Measurements from ENCODE around the gene GLYATL1B. TPM values are rescaled to one million over a fixed set of nuclear protein-coding genes. Genes with fewer than 3 reads are reported as not detected.
A peak's percentile ranks its signal among the peaks of the same experiment; 100 is the strongest.

The GLYATL1B gene
- total and polyA plus RNA-seq, 2 donors from 2014 or later = not detected

DNA sequence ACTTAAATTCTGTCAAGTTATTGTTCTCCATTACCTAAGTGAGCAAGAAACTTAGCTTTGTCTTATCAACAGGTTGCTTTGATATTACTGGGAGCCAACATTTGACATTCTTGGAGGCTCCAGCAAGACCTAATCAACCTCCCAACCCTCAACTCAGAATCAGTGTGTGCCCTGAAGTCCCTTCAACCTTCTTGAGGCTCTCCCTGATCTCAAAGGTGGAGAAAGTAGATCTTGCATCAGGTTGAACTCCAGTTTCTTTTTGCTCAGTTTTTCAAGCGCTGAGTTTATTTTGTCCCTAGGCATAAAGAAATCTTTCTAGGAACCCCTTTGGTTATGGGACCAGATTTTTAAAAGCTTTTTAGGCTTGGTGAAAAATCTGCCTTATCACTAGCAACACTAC is 58.0 kb downstream of the GLYATL1B start:
- peak in 1 of 5 donors; percentile 5 for DNase-seq
- peak overlapping the region; percentile 14 to 63 (median 63) for H3K9ac ChIP-seq (ENCODE audit: low read length in 3 of 3)
- peaks cover 0 to 6% (median 0%) of the 10 kb centered on the region in 3 donors for H3K36me3 ChIP-seq (ENCODE audit: control insufficient read depth in 2 of 3, insufficient read depth in 3 of 3, low read length in 3 of 3)
- peak overlapping the region; percentile 64 to 94 (median 67) for H3K4me3 ChIP-seq (ENCODE audit: low read length in 3 of 3)
- no peak for FAIRE-seq
- peaks cover 3 to 17% (median 14%) of the 10 kb centered on the region in 3 donors for H3K4me1 ChIP-seq (ENCODE audit: control insufficient read depth in 2 of 3, insufficient read depth in 2 of 3, low read depth in 1 of 3, low read length in 3 of 3)
- TF ChIP-seq, protein P1, sequence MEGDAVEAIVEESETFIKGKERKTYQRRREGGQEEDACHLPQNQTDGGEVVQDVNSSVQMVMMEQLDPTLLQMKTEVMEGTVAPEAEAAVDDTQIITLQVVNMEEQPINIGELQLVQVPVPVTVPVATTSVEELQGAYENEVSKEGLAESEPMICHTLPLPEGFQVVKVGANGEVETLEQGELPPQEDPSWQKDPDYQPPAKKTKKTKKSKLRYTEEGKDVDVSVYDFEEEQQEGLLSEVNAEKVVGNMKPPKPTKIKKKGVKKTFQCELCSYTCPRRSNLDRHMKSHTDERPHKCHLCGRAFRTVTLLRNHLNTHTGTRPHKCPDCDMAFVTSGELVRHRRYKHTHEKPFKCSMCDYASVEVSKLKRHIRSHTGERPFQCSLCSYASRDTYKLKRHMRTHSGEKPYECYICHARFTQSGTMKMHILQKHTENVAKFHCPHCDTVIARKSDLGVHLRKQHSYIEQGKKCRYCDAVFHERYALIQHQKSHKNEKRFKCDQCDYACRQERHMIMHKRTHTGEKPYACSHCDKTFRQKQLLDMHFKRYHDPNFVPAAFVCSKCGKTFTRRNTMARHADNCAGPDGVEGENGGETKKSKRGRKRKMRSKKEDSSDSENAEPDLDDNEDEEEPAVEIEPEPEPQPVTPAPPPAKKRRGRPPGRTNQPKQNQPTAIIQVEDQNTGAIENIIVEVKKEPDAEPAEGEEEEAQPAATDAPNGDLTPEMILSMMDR (IDR thresholded peaks at IDR 0.05; ENCODE audit: borderline replicate concordance, extremely low read depth, insufficient read depth) = no peak
- intact Hi-C loops (cut with DNase I) = no loop called here
- H3K9me3 ChIP-seq (ENCODE audit: control insufficient read depth in 2 of 3, insufficient read depth in 1 of 3, low read length in 3 of 3) = no peaks in the 10 kb centered on the region
- peak overlapping the region; percentile 40 to 99 for H3K27ac ChIP-seq (ENCODE audit: low read depth in 2 of 2, low read length in 2 of 2)
- no peaks in the 10 kb centered on the region for H3K27me3 ChIP-seq (ENCODE audit: control insufficient read depth, insufficient read depth, low read length)

Other genes with a start within 250 kb of the GLYATL1B start
- gene GLYATL2, start 241.6 kb upstream of the GLYATL1B start, total RNA-seq = not detected
- not detected for gene GLYATL2, start 241.6 kb upstream of the GLYATL1B start, polyA plus RNA-seq (ENCODE audit: insufficient read depth, low read depth, low replicate concordance)
- gene GLYATL1, start 146.8 kb upstream of the GLYATL1B start, total RNA-seq = 15.7 TPM
- 199 TPM for gene GLYATL1, start 146.8 kb upstream of the GLYATL1B start, polyA plus RNA-seq (ENCODE audit: insufficient read depth, low read depth, low replicate concordance)
- gene FAM111B, start 20.9 kb downstream of the GLYATL1B start, total RNA-seq = 2.2 TPM
- 0.17 TPM for gene FAM111B, start 20.9 kb downstream of the GLYATL1B start, polyA plus RNA-seq (ENCODE audit: insufficient read depth, low read depth, low replicate concordance)
- 42.2 TPM for gene FAM111A, start 56.5 kb downstream of the GLYATL1B start, total RNA-seq
- gene FAM111A, start 56.5 kb downstream of the GLYATL1B start, polyA plus RNA-seq (ENCODE audit: insufficient read depth, low read depth, low replicate concordance) = 14.2 TPM
- 21.8 TPM for gene DTX4, start 85.8 kb downstream of the GLYATL1B start, total RNA-seq
- 7.2 TPM for gene DTX4, start 85.8 kb downstream of the GLYATL1B start, polyA plus RNA-seq (ENCODE audit: insufficient read depth, low read depth, low replicate concordance)
- gene MPEG1, start 126.6 kb downstream of the GLYATL1B start, total RNA-seq = 33.1 TPM
- 2.6 TPM for gene MPEG1, start 126.6 kb downstream of the GLYATL1B start, polyA plus RNA-seq (ENCODE audit: insufficient read depth, low read depth, low replicate concordance)

Measured in kidney (tissue), 14 donors.